Occipital lobe (tissue), 2 donors: ENCODE data around the gene MMP23B. TPM values are rescaled to one million over a fixed set of nuclear protein-coding genes. Genes with fewer than 3 reads are reported as not detected.

Source experiments
- DNase-seq: peaks from one replicate; lab custom pipeline; 2025; lab: John Stamatoyannopoulos, UW
- total RNA-seq: library from RNA; depleted of rRNA; stranded (reverse); fragments of >200 nt; gene quantifications from one replicate; pipeline ENCODE4 v1.2.3, GENCODE V29; 2014

MMP23B gene
- total RNA-seq, 1 donor from 2014 or later: 0.31 TPM

DNA sequence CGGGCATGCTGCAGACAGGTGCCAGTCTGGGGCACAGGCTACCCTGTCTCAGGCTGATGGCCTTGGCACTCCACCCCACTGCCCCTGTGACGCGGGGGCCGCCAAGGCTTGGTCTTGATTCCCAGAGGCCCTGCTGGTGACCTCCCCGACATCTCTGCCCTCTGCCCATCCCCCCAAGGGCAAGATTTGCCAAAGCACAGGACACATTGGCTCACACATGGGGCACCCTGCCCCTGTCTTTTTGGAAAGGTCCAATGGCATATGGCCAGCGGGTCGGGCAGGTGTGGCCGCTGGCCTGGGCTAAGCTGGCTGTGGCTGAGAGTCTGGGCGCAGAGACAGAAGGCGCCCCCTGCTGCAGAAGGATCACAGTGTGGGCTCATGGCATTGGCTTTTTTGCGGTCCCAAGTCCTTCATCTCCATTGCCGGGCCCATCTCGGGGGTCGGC, 12.0 kb upstream of the MMP23B start:
- DNase-seq: no peak

DNA sequence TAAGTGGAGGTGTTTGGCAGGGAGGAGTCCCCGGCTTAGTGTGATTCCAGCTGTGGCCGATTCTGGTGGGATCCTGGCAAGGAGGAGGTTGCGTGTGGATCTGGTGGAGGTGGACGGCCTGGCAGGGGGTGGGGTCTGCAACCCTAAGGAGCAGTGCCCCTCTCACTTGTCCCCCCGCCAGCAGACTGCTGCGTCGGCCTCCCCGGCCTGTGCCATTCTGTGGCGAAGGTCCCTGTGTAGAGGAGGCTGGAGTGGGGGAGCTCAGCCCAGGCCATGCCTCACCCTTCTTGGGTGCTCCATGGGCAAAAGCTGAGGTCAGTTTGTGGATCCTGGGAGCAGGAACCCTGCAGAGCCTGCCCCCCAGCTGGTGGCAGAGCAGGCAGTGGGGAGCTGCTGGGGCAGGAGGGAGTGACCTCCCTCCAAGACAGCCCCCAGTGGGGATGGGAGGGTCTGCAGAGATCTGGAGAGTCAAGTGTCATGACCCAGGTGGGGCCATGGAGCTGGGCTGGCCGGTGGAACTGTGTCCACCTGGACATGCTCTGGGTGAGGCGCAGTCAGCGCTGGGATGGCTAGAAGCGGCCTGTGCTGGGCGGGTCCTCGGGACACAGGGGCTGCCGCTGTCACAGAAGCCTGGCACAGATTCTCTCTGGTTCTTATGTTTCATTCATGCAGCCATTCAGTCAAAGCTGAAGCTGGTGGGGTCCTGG, 11.4 kb upstream of the MMP23B start:
- DNase-seq: no peak

DNA sequence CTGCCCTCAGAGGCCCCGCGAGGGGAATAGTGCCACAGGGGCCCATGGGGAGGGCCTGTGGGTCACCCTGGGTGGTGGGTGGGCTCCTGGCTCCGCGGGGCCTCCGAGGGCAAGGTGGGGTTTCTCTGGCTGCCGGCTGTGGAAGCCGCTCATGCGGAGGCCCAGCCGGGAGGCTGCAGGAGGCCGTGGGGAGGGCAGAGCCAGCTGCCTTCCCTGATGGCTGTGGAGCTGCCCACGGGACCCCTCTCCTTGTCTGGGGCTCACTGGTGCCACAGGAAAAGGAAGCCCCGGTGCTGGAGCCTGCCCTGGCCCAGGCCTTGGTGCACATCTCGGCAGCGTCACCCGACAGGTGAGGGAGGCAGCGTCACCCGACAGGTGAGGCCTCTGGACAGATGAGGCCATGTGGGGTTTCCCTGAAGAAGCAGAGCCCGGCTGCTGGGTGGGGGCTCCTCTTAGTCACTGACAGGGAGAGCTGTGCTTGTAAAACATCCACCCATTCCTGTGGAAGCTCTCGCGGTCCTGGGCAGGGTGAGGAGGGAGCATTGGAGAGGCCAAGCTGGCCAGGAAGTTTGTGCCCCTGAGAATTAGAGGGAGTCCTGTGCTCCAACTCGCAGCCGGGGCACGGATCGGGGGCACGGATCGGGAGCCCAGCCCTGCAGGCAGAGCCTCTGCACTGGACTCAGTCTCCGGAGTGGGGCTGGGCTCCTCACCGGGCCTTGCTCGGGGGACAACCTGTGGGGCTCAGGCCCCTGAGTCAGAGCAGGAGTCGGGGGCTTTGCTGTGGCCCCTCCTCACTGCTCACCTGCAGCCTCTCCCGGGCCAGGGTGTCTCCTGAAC, 10.6 kb upstream of the MMP23B start:
- no peak for DNase-seq

DNA sequence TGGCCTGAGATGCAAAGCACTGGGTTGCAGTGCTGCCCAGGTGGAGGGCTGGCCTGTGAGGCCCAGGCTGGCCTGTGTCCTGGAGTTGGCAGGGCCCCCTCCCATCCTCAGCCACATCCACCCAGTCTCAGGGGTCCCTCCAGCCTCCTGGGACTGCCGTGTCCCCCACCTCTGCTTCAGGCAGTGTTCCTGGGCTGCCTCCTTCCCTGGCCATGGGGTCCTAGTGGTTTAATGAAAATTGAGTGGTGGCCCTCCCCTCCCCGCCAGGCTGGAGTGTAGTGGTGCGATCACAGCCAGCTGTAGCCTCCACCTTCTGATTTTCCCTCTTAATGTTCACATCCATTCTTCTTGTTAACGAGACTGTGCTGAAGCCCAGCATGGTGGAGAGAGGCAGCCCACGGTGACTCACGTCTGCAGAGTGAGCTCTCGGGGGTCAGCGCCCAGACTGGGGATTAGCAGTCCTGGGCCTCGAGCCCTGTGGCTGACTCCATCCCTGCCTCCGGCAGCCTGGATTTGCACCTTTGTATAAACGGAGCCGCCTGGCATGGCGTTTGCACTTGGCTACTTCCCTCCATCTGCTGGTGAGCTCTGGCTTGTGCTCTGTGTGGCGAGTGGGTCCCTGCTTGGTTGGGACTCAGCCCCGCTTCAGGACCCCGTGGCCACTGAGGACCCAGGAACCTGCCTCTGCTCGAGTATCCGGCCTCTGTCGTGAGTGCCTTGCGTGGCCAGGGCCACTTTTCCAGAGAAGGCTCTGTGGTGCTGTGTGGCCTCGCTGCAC, 9.8 kb upstream of the MMP23B start:
- DNase-seq: no peak

- DNase-seq: no peak
These were observed 9.2 kb upstream of the MMP23B start for GRCh38 chr1:1622788-1623094.

GRCh38 chr1:1623181-1623630, 8.8 kb upstream of the MMP23B start:
- no peak for DNase-seq

DNA sequence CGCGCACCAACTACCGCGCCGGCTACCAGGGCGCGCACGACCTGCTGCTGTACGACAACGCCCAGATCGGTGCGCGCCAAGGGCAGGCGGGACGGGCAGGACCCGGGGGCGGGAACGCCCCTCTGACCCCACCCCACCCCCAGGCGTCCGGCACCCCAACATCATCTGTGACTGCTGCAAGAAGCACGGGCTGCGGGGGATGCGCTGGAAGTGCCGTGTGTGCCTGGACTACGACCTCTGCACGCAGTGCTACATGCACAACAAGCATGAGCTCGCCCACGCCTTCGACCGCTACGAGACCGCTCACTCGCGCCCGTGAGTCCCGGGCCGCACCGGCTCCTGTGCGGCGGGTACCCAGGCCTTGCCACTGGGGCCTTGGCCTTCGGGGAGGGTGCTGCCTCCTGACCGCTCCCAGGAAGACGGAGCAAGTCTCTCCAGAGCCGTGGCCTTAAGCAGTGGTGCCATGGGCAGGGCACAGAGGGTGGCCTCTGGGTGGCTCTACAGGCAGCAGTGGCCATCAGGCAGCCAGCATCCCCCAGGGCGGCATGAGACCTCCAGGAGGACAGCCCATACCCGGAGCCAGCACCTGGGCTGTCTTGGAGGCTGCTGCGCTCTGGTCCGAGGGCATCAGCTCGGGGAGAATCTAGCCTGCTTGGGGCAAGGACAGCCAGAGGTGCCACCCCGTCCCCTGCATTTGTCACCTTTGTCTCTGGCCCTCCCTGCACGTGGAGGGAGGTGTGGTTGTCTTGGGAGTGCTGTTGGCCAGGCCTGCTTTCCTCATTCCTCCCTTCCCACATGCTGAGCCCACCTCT, 8.1 kb upstream of the MMP23B start:
- DNase-seq: no peak

- no peak for DNase-seq
These were observed 7.2 kb upstream of the MMP23B start for GRCh38 chr1:1624443-1625403.

GRCh38 chr1:1625404-1625775, 6.6 kb upstream of the MMP23B start:
- DNase-seq: no peak

GRCh38 chr1:1625824-1626206, 6.2 kb upstream of the MMP23B start:
- DNase-seq: no peak

- no peak for DNase-seq
These were observed 5.5 kb upstream of the MMP23B start for GRCh38 chr1:1626207-1627141.

DNA sequence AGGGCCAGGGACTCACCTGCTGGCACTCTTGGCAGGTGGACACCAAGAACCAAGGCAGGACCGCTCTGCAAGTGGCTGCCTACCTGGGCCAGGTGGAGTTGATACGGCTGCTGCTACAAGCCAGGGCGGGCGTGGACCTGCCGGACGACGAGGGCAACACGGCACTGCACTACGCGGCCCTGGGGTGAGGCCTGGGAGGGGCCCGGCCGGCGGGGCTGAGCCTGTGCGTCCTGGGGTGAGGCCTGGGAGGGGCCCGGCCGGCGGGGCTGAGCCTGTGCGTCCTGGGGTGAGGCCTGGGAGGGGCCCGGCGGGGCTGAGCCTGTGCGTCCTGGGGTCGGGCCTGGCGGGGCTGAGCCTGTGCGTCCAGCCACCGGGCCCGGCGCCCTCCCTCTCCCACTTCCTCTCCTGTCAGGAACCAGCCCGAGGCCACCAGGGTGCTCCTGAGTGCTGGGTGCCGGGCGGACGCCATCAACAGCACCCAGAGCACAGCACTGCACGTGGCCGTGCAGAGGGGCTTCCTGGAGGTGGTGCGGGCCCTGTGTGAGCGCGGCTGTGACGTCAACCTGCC, 4.6 kb upstream of the MMP23B start:
- no peak for DNase-seq

DNA sequence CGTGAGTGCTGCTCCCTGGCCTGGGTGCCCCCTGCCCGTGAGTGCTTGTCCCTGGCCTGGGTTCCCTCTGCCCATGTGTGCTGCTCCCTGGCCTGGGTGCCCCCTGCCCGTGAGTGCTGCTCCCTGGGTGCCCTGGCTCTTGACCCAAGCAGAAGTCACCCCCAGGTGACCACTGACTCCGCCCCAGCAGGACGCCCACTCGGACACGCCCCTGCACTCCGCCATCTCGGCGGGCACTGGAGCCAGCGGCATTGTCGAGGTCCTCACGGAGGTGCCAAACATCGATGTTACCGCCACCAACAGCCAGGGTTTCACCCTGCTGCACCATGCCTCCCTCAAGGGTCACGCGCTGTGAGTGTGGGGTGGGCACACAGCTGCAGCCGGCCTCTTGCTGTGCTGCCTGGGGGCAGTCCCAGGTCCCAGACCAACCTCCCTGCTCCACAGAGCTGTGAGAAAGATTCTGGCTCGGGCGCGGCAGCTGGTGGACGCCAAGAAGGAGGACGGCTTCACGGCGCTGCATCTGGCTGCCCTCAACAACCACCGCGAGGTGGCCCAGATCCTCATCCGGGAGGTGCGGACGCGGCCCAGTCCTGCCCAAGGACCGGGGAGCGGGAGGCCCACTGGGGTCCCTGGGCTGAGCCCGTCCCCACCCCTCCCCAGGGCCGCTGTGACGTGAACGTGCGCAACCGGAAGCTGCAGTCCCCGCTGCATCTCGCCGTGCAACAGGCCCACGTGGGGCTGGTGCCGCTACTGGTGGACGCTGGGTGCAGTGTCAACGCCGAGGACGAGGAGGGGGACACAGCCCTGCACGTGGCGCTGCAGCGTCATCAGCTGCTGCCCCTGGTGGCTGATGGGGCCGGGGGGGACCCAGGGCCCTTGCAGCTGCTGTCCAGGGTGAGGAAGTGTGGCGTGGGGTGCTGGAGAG, 3.9 kb upstream of the MMP23B start:
- no peak for DNase-seq

GRCh38 chr1:1628754-1629429, 3.1 kb upstream of the MMP23B start:
- no peak for DNase-seq

DNA sequence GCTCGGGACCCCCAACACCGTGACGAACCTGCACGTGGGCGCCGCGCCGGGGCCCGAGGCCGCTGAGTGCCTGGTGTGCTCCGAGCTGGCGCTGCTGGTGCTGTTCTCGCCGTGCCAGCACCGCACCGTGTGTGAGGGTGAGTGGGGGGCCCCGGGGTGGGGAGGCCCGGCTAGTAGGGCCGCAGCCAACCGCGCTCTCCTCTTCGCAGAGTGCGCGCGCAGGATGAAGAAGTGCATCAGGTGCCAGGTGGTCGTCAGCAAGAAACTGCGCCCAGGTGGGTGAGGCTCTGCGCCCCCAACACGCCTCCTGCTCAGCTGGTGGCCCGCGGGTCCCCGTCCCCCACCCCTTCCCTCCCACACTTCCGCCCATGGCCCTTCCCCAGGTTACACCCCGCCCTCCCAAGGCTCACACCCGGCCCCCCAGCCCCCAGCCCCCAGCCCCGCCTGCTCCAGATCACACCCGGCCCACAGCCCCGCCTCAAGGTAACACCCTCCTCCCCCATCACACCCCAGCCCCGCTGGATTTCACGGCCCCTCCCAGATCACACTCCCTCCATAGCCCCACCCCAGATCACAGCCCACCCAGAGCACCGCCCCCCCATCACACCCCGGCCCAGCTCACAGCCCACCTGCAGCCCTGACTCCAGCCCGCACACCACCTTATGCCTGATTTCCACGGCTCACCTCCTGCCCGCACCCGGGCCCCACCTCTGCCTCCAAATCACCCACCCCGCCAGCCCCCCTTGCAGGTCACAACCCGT, 2.4 kb upstream of the MMP23B start:
- DNase-seq: no peak
